HG03457 (cell line): ENCODE results near the gene CACTIN.
"Not testable (repeated sequence)": the region's sequence is repeated elsewhere in the genome, so short reads cannot be mapped to it uniquely, and the experiment has no call there.

Experiments used
- ATAC-seq: cut with Tn5 transposase; IDR thresholded peaks from one replicate; pipeline ENCODE4 v1.9.1; 2021; ENCODE audit warnings: moderate number of reproducible peaks; ENCODE audit not compliant: unreplicated experiment

CACTIN gene

DNA sequence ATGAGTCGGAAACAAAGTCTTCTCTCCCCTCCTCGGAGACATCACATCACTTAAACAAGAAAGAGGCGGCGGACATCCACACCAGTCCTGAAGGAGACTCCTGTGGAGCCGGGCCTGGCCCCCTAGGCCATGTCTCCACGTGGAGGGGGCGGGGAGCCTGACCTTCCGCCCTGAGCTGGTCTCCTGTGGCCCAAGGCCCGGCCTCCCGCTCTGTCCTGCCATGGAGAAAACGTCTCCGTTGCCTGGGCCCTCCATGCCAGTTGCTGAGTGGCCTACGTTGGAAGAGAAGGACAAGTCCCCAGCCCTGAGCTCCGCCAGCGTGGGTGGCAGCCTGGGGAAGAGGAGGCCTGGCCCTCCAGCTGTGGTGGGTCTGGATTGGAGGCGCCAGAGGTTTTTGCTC lies 5.5 kb upstream of the CACTIN start:
- ATAC-seq, result no peak

GRCh38 chr19:3631053-3631861 lies 4.7 kb upstream of the CACTIN start:
- ATAC-seq, result no peak

DNA sequence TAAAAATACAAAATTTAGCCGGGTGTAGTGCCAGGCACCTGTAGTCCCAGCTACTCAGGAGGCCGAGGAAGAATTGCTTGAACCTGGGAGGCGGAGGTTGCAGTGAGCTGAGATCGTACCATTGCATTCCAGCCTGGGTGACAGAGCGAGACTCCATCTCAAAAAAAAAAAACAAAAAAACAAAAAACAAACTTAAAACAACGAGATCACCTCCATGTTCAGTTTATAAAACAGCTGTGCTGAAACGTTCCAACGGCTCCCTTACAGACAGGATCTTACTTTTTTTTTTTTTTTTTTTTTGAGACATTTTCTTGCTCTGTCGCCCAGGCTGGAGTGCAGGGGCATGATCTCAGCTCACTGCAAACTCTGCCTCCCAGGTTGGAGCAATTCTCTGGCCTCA lies 2.2 kb upstream of the CACTIN start:
- ATAC-seq, result not testable (repeated sequence)

GRCh38 chr19:3627351-3627723 lies 747 bp upstream of the CACTIN start:
- ATAC-seq, result no peak

DNA sequence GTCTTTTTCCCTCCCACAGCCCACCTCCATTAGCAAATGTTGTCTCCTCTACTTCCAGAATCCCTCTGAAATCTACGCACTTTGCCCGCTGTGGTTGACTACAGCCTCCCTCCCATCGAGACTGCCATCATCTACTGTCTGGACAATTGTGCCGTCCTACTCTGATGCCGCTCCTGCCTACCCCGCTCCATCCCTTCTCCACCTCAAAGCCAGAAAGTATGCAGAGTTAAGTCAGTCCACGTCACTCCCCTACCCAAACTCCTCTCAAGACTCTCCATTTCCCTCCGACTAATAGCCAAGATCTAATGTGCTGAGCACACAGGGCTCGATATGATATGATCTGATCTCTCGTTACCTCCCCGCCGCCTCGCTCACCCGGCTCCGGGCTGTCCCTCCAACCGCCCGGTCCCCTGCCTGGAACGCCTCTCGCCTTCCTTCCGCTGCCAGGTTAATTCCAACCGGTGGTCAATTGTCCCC lies 556 bp downstream of the CACTIN start:
- no peak for ATAC-seq

DNA sequence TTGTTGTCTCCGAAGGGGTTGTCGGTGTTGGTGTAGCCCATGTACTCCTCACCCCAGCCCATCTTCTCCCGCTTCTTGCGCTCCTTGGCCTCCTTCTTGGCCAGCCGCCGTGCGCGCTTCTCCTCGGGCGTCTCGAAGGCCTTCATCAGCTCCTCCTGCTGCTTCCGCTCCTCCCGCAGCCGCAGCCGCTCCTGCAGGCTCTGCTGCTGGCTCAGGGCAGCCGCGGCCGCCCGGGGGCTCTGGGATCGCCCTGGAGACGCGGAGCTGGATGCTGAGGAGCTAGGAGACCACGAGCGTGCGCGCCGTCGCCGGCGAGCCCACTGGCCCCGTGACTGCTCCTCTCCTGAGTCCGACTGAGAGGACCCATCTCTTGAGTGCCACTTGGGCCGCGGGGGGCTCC lies 2.9 kb downstream of the CACTIN start:
- no peak for ATAC-seq

DNA sequence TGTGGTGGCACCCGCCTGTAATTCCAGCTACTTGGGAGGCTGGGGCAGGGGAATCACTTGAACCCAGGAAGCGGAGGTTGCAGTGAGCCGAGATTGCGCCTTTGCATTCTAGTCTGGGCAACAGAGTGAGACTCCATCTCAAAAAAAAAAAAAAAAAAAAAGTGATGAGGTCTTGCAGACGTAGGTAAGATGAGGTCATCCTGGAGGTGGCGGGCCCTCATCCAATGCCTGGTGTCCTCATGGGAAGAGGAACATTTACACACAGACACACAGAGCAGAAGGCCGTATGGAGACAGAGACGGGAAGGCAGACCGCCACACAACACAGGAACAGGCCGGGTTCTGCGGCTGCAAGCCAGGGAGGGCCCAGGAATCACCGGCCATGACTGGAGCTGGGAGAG lies 4.4 kb downstream of the CACTIN start:
- ATAC-seq, result no peak

DNA sequence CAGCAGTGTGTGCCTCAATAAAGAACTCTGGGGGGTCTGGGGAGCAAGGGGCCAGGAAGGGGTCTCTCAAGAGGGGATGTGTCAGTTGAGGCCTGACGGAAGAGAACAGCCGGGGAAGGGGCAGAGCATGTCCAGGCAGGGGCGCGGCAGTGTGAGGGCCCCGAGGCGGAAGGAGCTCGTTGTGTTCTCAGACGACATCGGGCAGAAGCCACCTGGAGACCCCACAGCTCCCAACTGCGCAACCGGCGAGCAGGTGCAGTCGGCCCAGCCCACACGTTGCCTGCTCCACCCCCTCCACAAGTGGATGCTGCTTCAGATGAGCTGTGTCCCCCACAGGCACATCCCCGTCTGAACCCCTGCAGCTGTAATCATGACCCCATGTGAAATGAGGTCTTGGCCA lies 4.9 kb downstream of the CACTIN start:
- ATAC-seq, result no peak

DNA sequence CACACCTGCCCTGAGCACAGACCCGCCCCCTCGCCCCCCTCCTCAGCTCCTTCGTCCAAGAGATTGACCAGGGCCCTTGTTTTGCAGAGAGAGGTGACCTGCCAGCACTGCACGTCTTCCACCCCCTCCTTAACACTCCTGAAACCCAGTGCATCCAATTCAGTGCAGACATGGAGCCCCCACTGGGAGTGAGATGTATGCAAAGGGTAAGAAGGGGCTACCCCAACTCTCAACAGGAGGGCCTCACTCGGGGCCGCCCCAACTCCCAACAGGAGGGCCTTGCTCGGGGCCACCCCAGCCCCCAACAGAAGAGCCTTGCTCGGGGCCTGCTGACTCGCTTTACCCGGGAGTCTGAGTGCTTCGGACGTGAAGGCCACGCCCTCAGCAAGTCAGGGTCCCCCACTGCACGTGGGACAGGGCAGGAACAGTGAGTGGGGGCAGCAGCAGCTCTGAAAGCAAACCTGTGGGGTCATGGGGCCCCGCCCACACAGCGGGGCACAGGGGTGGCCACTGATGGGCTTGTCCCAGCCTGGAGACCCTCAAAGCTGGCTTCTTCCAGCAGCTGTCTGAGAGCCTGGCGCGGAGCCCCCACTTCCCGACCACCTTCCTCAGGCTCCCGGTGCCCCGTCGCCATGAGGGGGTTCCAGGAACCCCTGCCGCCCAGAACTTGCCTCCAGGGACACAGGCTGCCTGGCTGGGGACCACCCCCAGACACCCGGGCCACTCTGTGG lies 5.6 kb downstream of the CACTIN start:
- no peak for ATAC-seq

DNA sequence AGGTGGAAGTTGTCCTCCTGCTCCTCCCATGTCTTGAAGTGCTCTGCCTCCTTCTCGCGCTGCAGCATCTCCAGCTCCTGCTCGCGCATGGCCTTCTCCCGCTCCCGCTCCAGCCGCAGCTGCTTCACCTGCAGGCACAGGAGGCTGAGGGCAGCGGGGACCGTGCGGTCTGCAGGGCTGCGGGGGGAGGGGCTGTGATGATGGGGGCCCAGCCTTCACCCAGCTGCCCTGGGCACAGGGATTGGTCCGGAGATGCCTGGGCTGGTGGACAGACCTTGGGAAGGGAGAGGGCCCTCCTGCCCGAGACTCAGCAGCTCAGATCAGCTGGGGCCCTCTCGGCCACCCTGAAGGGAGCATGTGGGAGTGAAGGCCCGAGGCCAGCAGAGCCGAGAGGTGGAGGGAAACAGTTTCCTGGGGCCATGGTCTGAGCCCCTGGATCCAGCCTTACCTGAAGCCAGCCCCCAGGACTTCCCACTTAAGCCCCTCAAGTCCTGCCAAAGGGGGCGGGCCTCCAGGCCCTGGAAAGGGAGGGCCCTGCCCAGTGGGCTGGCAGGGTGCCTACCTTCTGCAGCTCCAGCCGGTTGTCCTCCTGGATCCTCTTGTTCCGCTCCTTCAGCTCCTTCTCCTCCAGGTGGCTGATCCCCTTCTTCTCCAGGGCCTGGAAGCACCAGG lies 6.3 kb downstream of the CACTIN start:
- no peak for ATAC-seq

GRCh38 chr19:3619631-3620012 lies 7.0 kb downstream of the CACTIN start:
- ATAC-seq, result no peak

GRCh38 chr19:3618811-3619630 lies 7.6 kb downstream of the CACTIN start:
- ATAC-seq, result no peak

GRCh38 chr19:3618144-3618810 lies 8.3 kb downstream of the CACTIN start:
- ATAC-seq, result no peak

DNA sequence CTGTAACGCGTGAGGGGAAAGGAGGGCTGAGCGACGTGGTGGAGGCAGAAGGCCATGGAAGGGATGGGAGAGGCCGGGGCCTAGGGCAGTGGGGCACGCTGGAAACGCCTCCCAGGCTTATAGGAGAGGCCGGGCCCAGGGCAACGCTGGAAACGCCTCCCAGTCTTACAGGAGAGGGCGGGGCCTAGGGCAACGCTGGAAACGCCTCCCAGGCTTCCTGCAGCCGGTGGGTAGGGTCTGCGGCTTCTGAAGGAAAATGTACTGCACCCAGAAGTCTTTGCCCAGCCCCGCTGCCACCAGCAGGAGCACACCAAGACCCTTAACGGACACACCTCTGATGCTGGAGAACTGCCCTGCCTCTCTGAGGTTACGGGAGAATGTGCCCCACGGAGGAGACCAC lies 9.1 kb downstream of the CACTIN start:
- ATAC-seq, result no peak

- no peak for ATAC-seq
Observed at GRCh38 chr19:3615524-3616135, 11.0 kb downstream of the CACTIN start.

DNA sequence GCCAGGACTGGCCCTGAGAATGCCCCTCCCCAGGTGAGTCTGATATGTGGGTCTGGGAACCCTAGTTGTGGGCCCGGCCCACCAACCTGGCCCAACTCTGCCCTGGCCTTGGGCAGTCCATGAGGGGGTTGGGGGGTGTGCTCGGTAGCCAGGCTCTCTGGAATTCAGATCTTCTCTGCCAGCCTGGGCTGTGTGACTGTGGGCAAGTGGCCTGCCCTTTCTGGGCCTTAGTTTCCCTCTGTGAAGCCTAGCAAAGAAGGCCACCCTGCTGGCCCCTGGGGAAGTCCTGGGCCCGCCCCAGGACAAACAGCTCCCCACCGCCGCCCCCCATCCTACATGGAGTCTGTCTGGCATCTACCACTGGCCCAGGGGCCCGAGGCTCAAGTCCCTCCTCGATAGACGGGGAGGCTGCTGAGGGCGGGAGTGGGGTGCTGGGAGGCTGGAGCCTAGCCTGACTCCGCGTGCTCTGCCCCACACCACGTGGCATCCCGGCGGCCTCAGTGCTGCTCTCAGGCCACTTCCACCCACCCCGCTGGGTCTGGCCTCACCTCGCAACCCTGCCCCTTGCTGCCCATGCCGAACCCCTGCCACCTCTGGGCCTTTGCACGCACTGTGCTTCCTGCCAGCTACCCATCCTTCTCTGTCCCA lies 11.6 kb downstream of the CACTIN start:
- no peak for ATAC-seq

DNA sequence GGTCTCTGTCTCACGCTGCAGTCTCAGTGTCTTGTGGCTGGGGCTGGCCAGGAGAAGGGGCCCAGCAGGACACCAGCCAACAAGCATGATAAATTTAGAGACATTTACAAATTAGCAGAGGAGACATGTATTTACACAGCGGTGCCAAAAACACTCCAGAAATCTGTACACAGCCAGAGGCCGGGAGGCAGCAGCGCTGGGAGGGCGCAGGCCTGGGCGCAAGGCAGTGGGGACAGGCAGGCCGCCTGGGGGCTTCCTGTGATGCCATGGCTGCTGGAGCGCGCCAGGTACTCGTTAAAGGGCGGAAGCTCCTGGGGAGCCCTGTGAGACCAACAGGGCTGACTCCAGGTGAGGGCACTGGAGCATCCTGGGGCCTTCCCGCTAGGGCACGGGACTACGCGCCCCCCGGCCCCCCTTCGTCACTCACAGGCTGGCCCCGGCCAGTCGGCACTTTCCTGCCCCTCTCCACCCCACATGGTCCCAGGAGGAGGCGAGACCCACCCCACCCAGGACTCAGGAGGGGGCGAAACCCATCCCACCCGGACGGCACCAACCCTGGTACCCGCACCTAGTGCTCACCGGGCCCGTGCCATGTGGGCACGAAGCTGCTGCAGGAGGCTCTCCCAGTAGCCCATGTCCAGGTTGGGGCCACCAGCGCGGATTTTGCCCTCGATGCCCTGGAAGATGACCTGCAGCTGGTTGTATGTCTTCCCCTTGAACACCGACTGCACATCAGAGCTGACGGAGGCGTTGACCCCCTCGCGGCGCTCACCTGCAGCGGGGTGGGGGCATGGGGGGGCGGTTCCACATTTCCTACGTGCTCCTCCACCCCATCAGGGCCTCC lies 12.6 kb downstream of the CACTIN start:
- ATAC-seq, result no peak

DNA sequence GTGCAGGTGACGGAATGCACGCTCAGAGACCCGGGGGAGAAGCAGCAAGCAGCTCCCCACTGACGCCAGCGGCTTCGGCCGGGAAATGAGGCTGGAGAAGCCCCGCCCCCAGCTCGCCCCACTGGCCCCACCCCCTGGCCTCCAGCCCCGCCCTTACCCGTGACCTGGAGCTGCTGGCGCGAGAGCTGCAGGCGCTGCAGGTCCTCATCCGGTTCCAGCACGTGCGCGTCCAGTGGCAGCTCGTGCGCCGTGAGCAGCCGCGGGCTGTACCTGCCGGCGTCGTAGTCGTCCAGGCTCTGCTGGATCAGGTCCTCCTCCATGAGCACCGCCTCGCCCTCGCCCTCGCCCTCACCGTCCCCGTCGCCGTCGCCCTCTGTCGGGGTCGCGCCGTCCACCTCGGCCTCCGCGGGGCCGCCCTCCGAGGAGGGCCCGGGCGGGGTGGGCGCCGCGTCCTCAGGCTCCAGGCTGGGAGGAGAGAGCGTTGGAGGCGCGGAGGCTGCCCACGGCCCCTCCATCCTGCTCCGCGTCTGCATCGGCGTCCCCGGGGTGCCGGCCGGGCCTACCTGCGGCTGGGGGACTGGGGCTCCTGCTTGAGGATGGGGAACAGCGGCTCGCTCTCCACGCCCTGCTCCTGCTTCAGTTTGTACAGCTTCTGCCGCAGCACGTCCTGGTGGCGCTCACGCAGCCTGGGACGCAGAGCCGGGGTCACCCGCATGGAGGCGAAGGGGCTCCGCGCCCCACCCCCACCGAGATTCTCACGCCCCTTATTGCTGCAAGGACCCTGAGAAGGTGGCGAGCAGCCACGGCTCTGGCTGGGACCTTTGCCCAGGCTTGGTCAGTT lies 13.5 kb downstream of the CACTIN start:
- no peak for ATAC-seq
